OCI-LY3 (cell line): ENCODE measurements around the gene IQCB1.

Source experiments
- EZH2phosphoT487 ChIP-seq: fragments of 200-600 bp; shearing (Covaris generic); IDR thresholded peaks from 2 replicates; pipeline ENCODE4 v1.6.1; 2018; ENCODE audit warnings: antibody characterized with exemption, mixed run types, low read depth
- TF ChIP-seq, protein P1 (sequence below): fragments of 200-600, 300-600 bp; sonication (generic); IDR thresholded peaks from 2 replicates; pipeline ENCODE4 v1.5.1; 2014; ENCODE audit warnings: antibody characterized with exemption, low read length, low read depth

DNA sequence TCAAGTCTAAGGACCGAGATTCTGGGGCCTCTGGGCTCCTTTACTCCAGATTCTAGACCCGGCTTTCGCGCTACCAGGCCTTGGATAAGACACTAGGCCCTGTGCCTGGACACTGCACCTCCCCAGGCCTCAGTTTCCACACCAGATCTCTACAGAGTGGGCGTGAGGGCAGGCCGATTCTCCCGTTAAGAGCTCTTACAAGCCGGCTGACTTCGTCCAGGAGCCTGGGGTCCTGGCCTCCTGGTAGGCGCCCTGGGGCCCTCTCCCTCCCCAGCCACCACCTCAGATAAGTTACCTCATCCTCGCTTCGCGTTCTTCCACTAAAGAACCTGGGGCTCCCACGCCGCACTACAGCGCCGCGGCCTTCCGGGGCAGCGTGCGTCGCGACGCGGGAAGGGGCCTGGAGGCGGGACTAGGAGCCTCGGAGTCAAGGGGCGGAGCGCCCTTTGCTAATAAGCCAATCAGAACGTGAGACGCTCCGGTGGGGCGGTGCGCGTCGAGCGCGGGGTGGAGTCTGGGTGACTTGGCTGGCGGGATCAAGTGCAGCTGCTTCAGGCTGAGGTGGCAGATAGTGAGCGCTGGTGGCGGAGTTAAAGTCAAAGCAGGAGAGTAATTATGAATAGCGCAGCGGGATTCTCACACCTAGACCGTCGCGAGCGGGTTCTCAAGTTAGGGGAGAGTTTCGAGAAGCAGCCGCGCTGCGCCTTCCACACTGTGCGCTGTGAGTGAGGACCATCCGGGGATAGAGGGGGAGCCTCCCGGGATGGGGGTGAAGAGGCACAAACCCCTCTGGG, at the start of gene IQCB1, which contains the start of gene EAF2:
- TF ChIP-seq, protein P1, sequence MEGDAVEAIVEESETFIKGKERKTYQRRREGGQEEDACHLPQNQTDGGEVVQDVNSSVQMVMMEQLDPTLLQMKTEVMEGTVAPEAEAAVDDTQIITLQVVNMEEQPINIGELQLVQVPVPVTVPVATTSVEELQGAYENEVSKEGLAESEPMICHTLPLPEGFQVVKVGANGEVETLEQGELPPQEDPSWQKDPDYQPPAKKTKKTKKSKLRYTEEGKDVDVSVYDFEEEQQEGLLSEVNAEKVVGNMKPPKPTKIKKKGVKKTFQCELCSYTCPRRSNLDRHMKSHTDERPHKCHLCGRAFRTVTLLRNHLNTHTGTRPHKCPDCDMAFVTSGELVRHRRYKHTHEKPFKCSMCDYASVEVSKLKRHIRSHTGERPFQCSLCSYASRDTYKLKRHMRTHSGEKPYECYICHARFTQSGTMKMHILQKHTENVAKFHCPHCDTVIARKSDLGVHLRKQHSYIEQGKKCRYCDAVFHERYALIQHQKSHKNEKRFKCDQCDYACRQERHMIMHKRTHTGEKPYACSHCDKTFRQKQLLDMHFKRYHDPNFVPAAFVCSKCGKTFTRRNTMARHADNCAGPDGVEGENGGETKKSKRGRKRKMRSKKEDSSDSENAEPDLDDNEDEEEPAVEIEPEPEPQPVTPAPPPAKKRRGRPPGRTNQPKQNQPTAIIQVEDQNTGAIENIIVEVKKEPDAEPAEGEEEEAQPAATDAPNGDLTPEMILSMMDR, result no peak
- TF ChIP-seq EZH2phosphoT487, result no peak
